Vagina (tissue), 2 donors: ENCODE data around the gene JADE2. TPM values are rescaled to one million over a fixed set of nuclear protein-coding genes. Genes with fewer than 3 reads are reported as not detected.
A peak's percentile ranks its signal among the peaks of the same experiment; 100 is the strongest.

ENCODE experiments used
- DNase-seq, 2 donors: peaks; one replicate each; pipeline ENCODE4 v3.0.0-alpha.2; 2017; ENCODE audit errors: extremely low spot score in 2 of 2
- H3K27ac ChIP-seq: fragments of 200-600 bp; sonication (generic); one replicate; pipeline ENCODE4 v1.5.1; 2019
- H3K27me3 ChIP-seq: fragments of 200-600 bp; sonication (generic); one replicate; pipeline ENCODE4 v1.5.1; 2019
- H3K36me3 ChIP-seq, 2 donors: fragments of 200-600 bp; sonication (generic); one replicate each; pipeline ENCODE4 v1.5.1; 2017 to 2019
- H3K4me1 ChIP-seq: fragments of 200-600 bp; sonication (generic); one replicate; pipeline ENCODE4 v1.5.1; 2019
- H3K4me3 ChIP-seq, 2 donors: fragments of 200-600 bp; sonication (generic); 1 replicate in 1 of 2; 2 replicates in 1 of 2; pipeline ENCODE4 v1.5.1; 2016 to 2019
- H3K9me3 ChIP-seq: fragments of 200-600 bp; sonication (generic); one replicate; pipeline ENCODE4 v1.5.1; 2019
- CTCF ChIP-seq, 3 experiments: fragments of 450-650 bp in 2 of 3; fragments of 200-600 bp in 1 of 3; sonication (generic) in 1 of 3; IDR thresholded peaks; one replicate each; pipeline ENCODE4 v1.5.1; 2017 to 2019; ENCODE audit warnings: antibody characterized with exemption in 3 of 3, mild to moderate bottlenecking in 2 of 3, moderate library complexity in 2 of 3
- POLR2A ChIP-seq, 2 donors: fragments of 450-650 bp; IDR thresholded peaks; one replicate each; pipeline ENCODE4 v1.6.1; 2017; ENCODE audit warnings: antibody characterized with exemption in 2 of 2, mild to moderate bottlenecking in 2 of 2, moderate library complexity in 2 of 2
- POLR2AphosphoS5 ChIP-seq, 2 donors: sonication (generic); formaldehyde crosslinking; IDR thresholded peaks; one replicate each; pipeline ENCODE4 v1.9.0; 2017; ENCODE audit warnings: antibody characterized with exemption in 2 of 2, mild to moderate bottlenecking in 2 of 2, low read depth in 1 of 2; ENCODE audit not compliant: insufficient read depth in 1 of 2
- intact Hi-C: fragments of 100-400 bp; cut with DNase I; formaldehyde crosslinking; loops from one replicate; pipeline ENCODE4 v1.15.1; 2023
- total RNA-seq: library from RNA; depleted of rRNA; stranded (reverse); fragments of >200 nt; gene quantifications from one replicate; pipeline ENCODE4 v1.2.3, GENCODE V29; 2016

JADE2 gene
- total RNA-seq, 1 donor from 2014 or later: 35.4 TPM

GRCh38 chr5:134528556-134528955 is 3.1 kb downstream of the JADE2 start:
- Histone ChIP-seq H3K4me3 (peak overlapping the region; percentile 77 to 82), H3K36me3 (no peaks in the 10 kb centered on the region), H3K27me3 (no peaks in the 10 kb centered on the region), H3K27ac (peak overlapping the region; percentile 96), H3K4me1 (peaks cover 66% of the 10 kb centered on the region), H3K9me3 (no peaks in the 10 kb centered on the region)
- no peak for TF ChIP-seq CTCF (IDR thresholded peaks at IDR 0.05)
- TF ChIP-seq POLR2A (IDR thresholded peaks at IDR 0.05): no peak
- no peak for TF ChIP-seq POLR2AphosphoS5 (IDR thresholded peaks at IDR 0.05; ENCODE audit: insufficient read depth in 1 of 2, low read depth in 1 of 2)
- DNase-seq: no peak
- intact Hi-C loops: loop anchor here (5.0 kb wide), 1 partner anchor 49 kb away; no protein-coding TSS in a partner anchor

GRCh38 chr5:134529460-134529859 is 4.0 kb downstream of the JADE2 start:
- Histone ChIP-seq H3K36me3 (no peaks in the 10 kb centered on the region), H3K4me1 (peaks cover 65% of the 10 kb centered on the region), H3K9me3 (no peaks in the 10 kb centered on the region), H3K27me3 (no peaks in the 10 kb centered on the region), H3K27ac (peak overlapping the region; percentile 96), H3K4me3 (no peak overlapping the region)
- intact Hi-C loops: loop anchor here (5.0 kb wide), 1 partner anchor 48 kb away; no protein-coding TSS in a partner anchor
- DNase-seq: no peak
- TF ChIP-seq POLR2AphosphoS5 (IDR thresholded peaks at IDR 0.05; ENCODE audit: insufficient read depth in 1 of 2, low read depth in 1 of 2) (no peak), CTCF (IDR thresholded peaks at IDR 0.05) (no peak), POLR2A (IDR thresholded peaks at IDR 0.05) (no peak)

- no peaks in the 10 kb centered on the region for H3K36me3 ChIP-seq
- TF ChIP-seq CTCF (IDR thresholded peaks at IDR 0.05): no peak
- no peak for TF ChIP-seq POLR2AphosphoS5 (IDR thresholded peaks at IDR 0.05; ENCODE audit: insufficient read depth in 1 of 2, low read depth in 1 of 2)
- TF ChIP-seq POLR2A (IDR thresholded peaks at IDR 0.05): no peak
- H3K4me3 ChIP-seq: peak overlapping the region in 1 of 2 donors; percentile 0
- no peaks in the 10 kb centered on the region for H3K27me3 ChIP-seq
- no peaks in the 10 kb centered on the region for H3K9me3 ChIP-seq
- DNase-seq: no peak
- H3K27ac ChIP-seq: no peak overlapping the region
- H3K4me1 ChIP-seq: peaks cover 75% of the 10 kb centered on the region
- intact Hi-C loops: no loop called here
Observed at GRCh38 chr5:134530301-134531077, 5.0 kb downstream of the JADE2 start.

GRCh38 chr5:134533115-134533815 is 7.8 kb downstream of the JADE2 start:
- peaks cover 86% of the 10 kb centered on the region for H3K4me1 ChIP-seq
- H3K27ac ChIP-seq: peak overlapping the region; percentile 28
- intact Hi-C loops: no loop called here
- no peak for TF ChIP-seq POLR2A (IDR thresholded peaks at IDR 0.05)
- peak in 1 of 2 donors; percentile 29 for TF ChIP-seq POLR2AphosphoS5 (IDR thresholded peaks at IDR 0.05; ENCODE audit: insufficient read depth in 1 of 2, low read depth in 1 of 2)
- DNase-seq: no peak
- no peaks in the 10 kb centered on the region for H3K9me3 ChIP-seq
- no peaks in the 10 kb centered on the region for H3K27me3 ChIP-seq
- H3K4me3 ChIP-seq: no peak overlapping the region
- peaks cover 0 to 22% of the 10 kb centered on the region in 2 donors for H3K36me3 ChIP-seq

- intact Hi-C loops: no loop called here
- Histone ChIP-seq H3K36me3 (peaks cover 0 to 28% of the 10 kb centered on the region in 2 donors), H3K4me1 (peaks cover 77% of the 10 kb centered on the region), H3K9me3 (no peaks in the 10 kb centered on the region), H3K27me3 (no peaks in the 10 kb centered on the region), H3K27ac (no peak overlapping the region), H3K4me3 (no peak overlapping the region)
- TF ChIP-seq POLR2A (IDR thresholded peaks at IDR 0.05) (no peak), CTCF (IDR thresholded peaks at IDR 0.05) (no peak), POLR2AphosphoS5 (IDR thresholded peaks at IDR 0.05; ENCODE audit: insufficient read depth in 1 of 2, low read depth in 1 of 2) (no peak)
- no peak for DNase-seq
Observed at GRCh38 chr5:134534058-134534725, 8.7 kb downstream of the JADE2 start.
